Endothelial cell of umbilical vein (primary cell): Measurements from ENCODE around the gene FOXE1. TPM values are rescaled to one million over a fixed set of nuclear protein-coding genes. Genes with fewer than 3 reads are reported as not detected.

ENCODE experiments used
- BruUV-seq: library from RNA; stranded (reverse); fragments of 400-500 nt; replicated peaks from 2 replicates; lab custom pipeline; 2021; lab: Mats Ljungman, UMichigan
- CTCF ChIA-PET: fragments of 300-600, 350-600 bp; sonication (Branson Sonifier 250); formaldehyde crosslinking; loops from one replicate; lab custom pipeline; 2021; ENCODE audit warnings: antibody characterized with exemption, inconsistent platforms; lab: Charles Lee
- POLR2A ChIA-PET: fragments of 300-600, 350-600 bp; sonication (Branson Sonifier 250); formaldehyde crosslinking; loops from one replicate; lab custom pipeline; 2021; ENCODE audit warnings: antibody characterized with exemption, inconsistent platforms; lab: Charles Lee
- DNase-seq: peaks from one replicate; pipeline ENCODE4 v3.0.0-alpha.2; 2011; ENCODE audit warnings: low read depth, low spot score
- FAIRE-seq: peaks from 2 replicates; lab custom pipeline; 2011; peaks lifted over from hg19 to GRCh38; lab: Jason Lieb, UNC
- H2AFZ ChIP-seq: 2 replicates; pipeline ENCODE4 v1.6.0; 2012; ENCODE audit warnings: low read depth, low read length, control low read depth, inconsistent platforms
- H3K27ac ChIP-seq: 2 replicates; pipeline ENCODE4 v1.5.1; 2011; ENCODE audit warnings: low read depth, mild to moderate bottlenecking, control low read depth, low read length, moderate library complexity; ENCODE audit not compliant: insufficient read depth
- H3K27me3 ChIP-seq, 2 experiments: 2 replicates each; pipeline versions ENCODE4 v1.6.0 to v1.6.1; 2011; ENCODE audit warnings: low read length in 2 of 2, mixed read lengths in 1 of 2; ENCODE audit not compliant: control insufficient read depth in 2 of 2, insufficient read depth in 2 of 2
- H3K36me3 ChIP-seq, 2 experiments: 2 replicates in 1 of 2; 3 replicates in 1 of 2; pipeline ENCODE4 v1.5.1; 2011; ENCODE audit warnings: low read length in 2 of 2, mild to moderate bottlenecking in 1 of 2, moderate library complexity in 1 of 2; ENCODE audit not compliant: control insufficient read depth in 2 of 2, insufficient read depth in 2 of 2; ENCODE audit errors: extremely low read depth in 1 of 2
- H3K4me1 ChIP-seq: 3 replicates; pipeline ENCODE4 v1.5.1; 2011; ENCODE audit warnings: mild to moderate bottlenecking, low read length; ENCODE audit not compliant: control insufficient read depth, insufficient read depth; ENCODE audit errors: extremely low read depth
- H3K4me2 ChIP-seq: 2 replicates; pipeline ENCODE4 v1.6.1; 2011; ENCODE audit warnings: low read length, control low read depth, mixed read lengths; ENCODE audit not compliant: insufficient read depth
- H3K4me3 ChIP-seq, 3 experiments: fragments of 200-600 bp in 1 of 3; sonication (generic), shearing (Covaris generic) in 1 of 3; replicated peaks in 1 of 3; 2 replicates each; pipeline ENCODE4 v1.5.1; 2011 to 2016; ENCODE audit warnings: control low read depth in 3 of 3, low read length in 3 of 3, mild to moderate bottlenecking in 2 of 3, inconsistent platforms in 1 of 3, low read depth in 1 of 3, moderate library complexity in 1 of 3; ENCODE audit not compliant: insufficient read depth in 1 of 3
- H3K79me2 ChIP-seq: 2 replicates; pipeline ENCODE4 v1.6.0; 2012; ENCODE audit warnings: low read length, inconsistent platforms; ENCODE audit not compliant: control insufficient read depth, insufficient read depth
- H3K9ac ChIP-seq: replicated peaks from 2 replicates; pipeline ENCODE3; 2011; ENCODE audit warnings: low read length, control low read depth; ENCODE audit not compliant: insufficient read depth; ENCODE audit errors: extremely low read depth
- H3K9me1 ChIP-seq: replicated peaks from 3 replicates; pipeline ENCODE4 v1.6.0; 2011; ENCODE audit warnings: mild to moderate bottlenecking, low read length; ENCODE audit not compliant: control insufficient read depth, insufficient read depth; ENCODE audit errors: extremely low read depth
- H3K9me3 ChIP-seq: replicated peaks from 2 replicates; pipeline ENCODE4 v1.5.1; 2012; ENCODE audit warnings: low read length, inconsistent platforms; ENCODE audit not compliant: control insufficient read depth, insufficient read depth
- H4K20me1 ChIP-seq: replicated peaks from 2 replicates; pipeline ENCODE3; 2011; ENCODE audit warnings: mild to moderate bottlenecking, low read length; ENCODE audit not compliant: control insufficient read depth, insufficient read depth; ENCODE audit errors: extremely low read depth
- CTCF ChIP-seq, 2 donors: IDR thresholded peaks; 1 replicate in 1 of 2; 2 replicates in 1 of 2; pipeline ENCODE4 v1.5.1; 2011; ENCODE audit warnings: low read length in 2 of 2, mild to moderate bottlenecking in 2 of 2, moderate library complexity in 2 of 2, control low read depth in 1 of 2, inconsistent platforms in 1 of 2, low read depth in 1 of 2; ENCODE audit not compliant: insufficient read depth in 1 of 2; ENCODE audit errors: extremely low read depth in 1 of 2
- EZH2 ChIP-seq: IDR thresholded peaks from 2 replicates; pipeline ENCODE4 v1.6.1; 2012; ENCODE audit warnings: borderline replicate concordance, low read depth, mild to moderate bottlenecking, moderate library complexity, low read length, inconsistent platforms; ENCODE audit not compliant: severe bottlenecking
- FOS ChIP-seq: IDR thresholded peaks from 2 replicates; pipeline ENCODE4 v1.6.1; 2011; ENCODE audit warnings: mild to moderate bottlenecking, low read length, moderate library complexity, borderline replicate concordance; ENCODE audit not compliant: insufficient read depth
- GATA2 ChIP-seq: IDR thresholded peaks from 2 replicates; pipeline ENCODE4 v1.7.0; 2011; ENCODE audit warnings: low read depth, mild to moderate bottlenecking, moderate library complexity, mixed read lengths, low read length; ENCODE audit not compliant: insufficient read length, insufficient read depth
- JUN ChIP-seq: IDR thresholded peaks from 2 replicates; pipeline ENCODE4 v1.6.1; 2011; ENCODE audit warnings: borderline replicate concordance, low read depth; ENCODE audit not compliant: insufficient read length, insufficient read depth
- MAX ChIP-seq: IDR thresholded peaks from 2 replicates; pipeline ENCODE4 v1.6.1; 2011; ENCODE audit not compliant: insufficient read depth, insufficient read length
- MYC ChIP-seq: IDR thresholded peaks from one replicate; pipeline ENCODE4 v1.6.1; 2011; ENCODE audit warnings: mild to moderate bottlenecking, low read depth, low read length
- POLR2A ChIP-seq: IDR thresholded peaks from 2 replicates; pipeline ENCODE4 v1.6.1; 2012; ENCODE audit warnings: low read depth, mild to moderate bottlenecking, control low read depth, low read length
- POLR2AphosphoS5 ChIP-seq: IDR thresholded peaks from 2 replicates; pipeline ENCODE4 v1.6.1; 2012; ENCODE audit warnings: low read depth, mild to moderate bottlenecking, control low read depth, low read length, moderate library complexity; ENCODE audit not compliant: insufficient read depth
- dilution Hi-C: fragments of 300-500 bp; cut with MboI; formaldehyde crosslinking; loops from one replicate; pipeline ENCODE4 v1.15.0; 2019; ENCODE audit warnings: low sequenced_read_pairs; ENCODE audit not compliant: extremely low pct_ligation_motif_present
- intact Hi-C: fragments of 100-400 bp; cut with micrococcal nuclease; formaldehyde crosslinking; loops from one replicate; pipeline ENCODE4 v1.10.0; 2022
- polyA plus RNA-seq, 4 experiments: library from polyadenylated mRNA; depleted of rRNA in 3 of 4; stranded (reverse) in 3 of 4; unstranded in 1 of 4; fragments of >200 nt; gene quantifications; 2 replicates each; pipeline versions ENCODE4 v1.2.1 to v1.2.3, GENCODE V29; 2011 to 2012; ENCODE audit warnings: missing spikeins in 1 of 4
- total RNA-seq: library from RNA; stranded (reverse); gene quantifications from 2 replicates; pipeline ENCODE4 v1.2.3, GENCODE V29; 2021

The FOXE1 gene
- total and polyA plus RNA-seq, 2 donors (not counting 3 experiments of a cell fraction or from before 2014, with no cell fraction given): not detected

DNA sequence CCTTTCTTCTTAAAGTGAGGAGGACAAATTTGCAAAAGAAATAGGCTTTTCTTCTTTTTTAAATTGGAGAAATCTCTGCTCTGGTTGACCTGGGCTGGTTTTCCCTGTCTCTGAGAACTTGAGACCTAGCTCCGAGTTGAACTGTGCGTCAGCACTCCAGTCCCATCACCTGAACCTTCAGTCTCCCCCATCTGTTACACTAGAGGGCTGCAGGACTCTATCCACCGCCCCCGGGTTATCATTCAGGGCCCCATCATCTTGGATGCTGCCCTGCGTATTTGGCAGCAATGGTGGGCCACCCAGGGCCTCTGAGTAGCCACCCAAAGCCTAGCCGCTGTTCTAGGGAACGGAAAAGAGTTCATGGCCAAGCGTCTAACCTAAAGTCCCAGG lies 2.5 kb downstream of the FOXE1 start:
- ChIA-PET POLR2A (no interaction called here), CTCF (no interaction called here)
- dilution Hi-C loops: no loop called here
- H3K27ac ChIP-seq: no peak overlapping the region
- peaks cover 83 to 99% of the 10 kb centered on the region in 2 experiments for H3K27me3 ChIP-seq
- FAIRE-seq (no peak), DNase-seq (no peak)
- no peak overlapping the region for H2AFZ ChIP-seq
- no peaks in the 10 kb centered on the region for H3K36me3 ChIP-seq
- no peak overlapping the region for H3K4me2 ChIP-seq
- H3K79me2 ChIP-seq: no peaks in the 10 kb centered on the region
- H3K4me3 ChIP-seq: no peak overlapping the region
- no peaks in the 10 kb centered on the region for H3K9me3 ChIP-seq
- H3K9me1 ChIP-seq: no peaks in the 10 kb centered on the region
- TF ChIP-seq POLR2AphosphoS5: no peak
- no peak for TF ChIP-seq EZH2
- TF ChIP-seq GATA2: no peak
- no peak for TF ChIP-seq POLR2A
- TF ChIP-seq MYC: no peak
- TF ChIP-seq JUN: no peak
- no peak for TF ChIP-seq FOS
- no peak for TF ChIP-seq MAX
- no peak for TF ChIP-seq CTCF (IDR thresholded peaks at IDR 0.05; ENCODE audit: extremely low read depth in 1 of 2, insufficient read depth in 1 of 2, low read depth in 1 of 2, low read length in 2 of 2)
- no TSS peak for BruUV-seq
- no peak overlapping the region for H3K9ac ChIP-seq
- no peaks in the 10 kb centered on the region for H3K4me1 ChIP-seq
- intact Hi-C loops: loop anchor here (2.0 kb wide), 1 partner anchor 145 kb away; no protein-coding TSS in a partner anchor
- no peaks in the 10 kb centered on the region for H4K20me1 ChIP-seq
